ENCODE data around the gene OR52E1.

DNA sequence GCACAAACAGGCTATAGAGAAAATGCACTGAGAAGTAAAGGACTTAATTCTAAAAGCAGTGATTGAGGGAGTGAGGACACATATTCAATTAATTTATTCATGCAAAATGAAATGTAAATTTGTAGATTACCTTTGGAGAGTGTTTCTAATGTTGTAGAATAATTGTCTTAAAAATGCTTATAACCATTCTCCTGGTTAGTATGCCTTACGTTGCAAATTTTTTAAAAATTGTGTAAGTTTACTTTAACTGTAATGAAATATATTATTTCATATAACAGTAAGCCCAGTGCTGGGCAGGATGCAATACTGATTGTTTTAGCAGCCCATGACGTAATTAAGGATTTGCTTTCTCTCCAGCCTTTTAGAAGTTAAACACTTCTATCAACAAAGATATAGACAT lies 26.6 kb downstream of the OR52E1 start:
- TF ChIP-seq, protein P1, sequence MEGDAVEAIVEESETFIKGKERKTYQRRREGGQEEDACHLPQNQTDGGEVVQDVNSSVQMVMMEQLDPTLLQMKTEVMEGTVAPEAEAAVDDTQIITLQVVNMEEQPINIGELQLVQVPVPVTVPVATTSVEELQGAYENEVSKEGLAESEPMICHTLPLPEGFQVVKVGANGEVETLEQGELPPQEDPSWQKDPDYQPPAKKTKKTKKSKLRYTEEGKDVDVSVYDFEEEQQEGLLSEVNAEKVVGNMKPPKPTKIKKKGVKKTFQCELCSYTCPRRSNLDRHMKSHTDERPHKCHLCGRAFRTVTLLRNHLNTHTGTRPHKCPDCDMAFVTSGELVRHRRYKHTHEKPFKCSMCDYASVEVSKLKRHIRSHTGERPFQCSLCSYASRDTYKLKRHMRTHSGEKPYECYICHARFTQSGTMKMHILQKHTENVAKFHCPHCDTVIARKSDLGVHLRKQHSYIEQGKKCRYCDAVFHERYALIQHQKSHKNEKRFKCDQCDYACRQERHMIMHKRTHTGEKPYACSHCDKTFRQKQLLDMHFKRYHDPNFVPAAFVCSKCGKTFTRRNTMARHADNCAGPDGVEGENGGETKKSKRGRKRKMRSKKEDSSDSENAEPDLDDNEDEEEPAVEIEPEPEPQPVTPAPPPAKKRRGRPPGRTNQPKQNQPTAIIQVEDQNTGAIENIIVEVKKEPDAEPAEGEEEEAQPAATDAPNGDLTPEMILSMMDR (IDR thresholded peaks at IDR 0.05): no peak
- no peak for TF ChIP-seq POLR2A (IDR thresholded peaks at IDR 0.05; ENCODE audit: low read depth)
- TF ChIP-seq EP300 (IDR thresholded peaks at IDR 0.05): no peak
- TF ChIP-seq POLR2AphosphoS5 (IDR thresholded peaks at IDR 0.05): no peak

Data from esophagus muscularis mucosa (tissue), 4 donors.